ENCODE data around the gene ZNRF1. TPM values are rescaled to one million over a fixed set of nuclear protein-coding genes. Genes with fewer than 3 reads are reported as not detected.

ZNRF1 gene
- total RNA-seq, 1 donor from 2014 or later, result 26.8 TPM

DNA sequence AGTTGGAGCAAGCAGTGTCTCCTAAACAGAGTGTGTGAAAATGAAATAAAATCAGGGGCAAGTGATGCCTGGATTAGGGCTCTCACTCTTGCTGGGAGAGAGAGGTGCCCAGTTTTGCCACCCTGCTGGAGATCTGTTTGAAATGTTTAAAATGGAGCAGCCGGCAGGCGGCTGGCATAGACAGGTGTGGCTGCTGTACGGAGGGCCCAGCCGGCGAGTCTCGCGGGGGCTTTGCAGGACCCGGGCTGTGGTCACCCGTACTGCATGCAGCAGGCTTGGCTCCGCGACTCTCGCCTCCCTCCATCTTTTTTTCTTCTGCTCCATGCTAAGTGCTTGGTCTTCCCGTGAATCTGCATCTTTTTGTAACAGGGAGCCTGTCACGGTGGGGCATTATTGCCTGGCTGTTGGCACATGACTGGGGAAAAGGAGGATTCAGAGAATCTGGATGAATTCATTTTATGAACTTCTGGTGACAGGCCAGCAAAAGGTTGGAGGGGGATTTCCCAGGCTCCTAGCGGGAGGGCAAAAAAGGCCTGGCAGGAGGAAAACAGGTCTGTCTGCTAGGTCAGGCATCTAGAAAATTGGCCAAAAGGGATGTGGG, 1.8 kb downstream of the ZNRF1 start:
- H3K4me3 ChIP-seq (ENCODE audit: low read depth, low read length), result peak overlapping the region; percentile 76
- TF ChIP-seq, protein P1, sequence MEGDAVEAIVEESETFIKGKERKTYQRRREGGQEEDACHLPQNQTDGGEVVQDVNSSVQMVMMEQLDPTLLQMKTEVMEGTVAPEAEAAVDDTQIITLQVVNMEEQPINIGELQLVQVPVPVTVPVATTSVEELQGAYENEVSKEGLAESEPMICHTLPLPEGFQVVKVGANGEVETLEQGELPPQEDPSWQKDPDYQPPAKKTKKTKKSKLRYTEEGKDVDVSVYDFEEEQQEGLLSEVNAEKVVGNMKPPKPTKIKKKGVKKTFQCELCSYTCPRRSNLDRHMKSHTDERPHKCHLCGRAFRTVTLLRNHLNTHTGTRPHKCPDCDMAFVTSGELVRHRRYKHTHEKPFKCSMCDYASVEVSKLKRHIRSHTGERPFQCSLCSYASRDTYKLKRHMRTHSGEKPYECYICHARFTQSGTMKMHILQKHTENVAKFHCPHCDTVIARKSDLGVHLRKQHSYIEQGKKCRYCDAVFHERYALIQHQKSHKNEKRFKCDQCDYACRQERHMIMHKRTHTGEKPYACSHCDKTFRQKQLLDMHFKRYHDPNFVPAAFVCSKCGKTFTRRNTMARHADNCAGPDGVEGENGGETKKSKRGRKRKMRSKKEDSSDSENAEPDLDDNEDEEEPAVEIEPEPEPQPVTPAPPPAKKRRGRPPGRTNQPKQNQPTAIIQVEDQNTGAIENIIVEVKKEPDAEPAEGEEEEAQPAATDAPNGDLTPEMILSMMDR (conservative IDR thresholded peaks at IDR 0.05; ENCODE audit: low read depth, low read length), result no peak
- DNase-seq (ENCODE audit: low read depth), result no peak

DNA sequence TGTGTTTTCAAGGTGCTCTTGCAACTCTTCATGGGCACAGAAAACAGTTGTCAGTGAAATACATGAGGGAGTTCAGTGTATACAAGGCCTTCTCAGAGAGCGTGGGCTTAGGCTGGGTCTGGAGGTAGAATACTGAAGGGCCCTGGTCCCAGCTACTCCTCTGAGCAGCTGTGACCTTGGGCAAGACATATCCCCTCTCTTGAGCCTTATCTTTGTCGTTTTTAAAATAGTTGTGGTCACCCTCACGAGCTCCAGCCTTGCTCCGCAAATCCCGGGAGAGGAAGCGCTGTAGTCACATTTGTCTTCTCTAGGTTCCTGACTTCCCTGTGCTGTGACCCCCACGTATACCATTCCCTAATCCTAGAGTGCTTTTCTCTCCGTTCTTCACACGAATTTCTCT, 3.6 kb downstream of the ZNRF1 start:
- no peak for DNase-seq (ENCODE audit: low read depth)
- H3K4me3 ChIP-seq (ENCODE audit: low read depth, low read length), result no peak overlapping the region
- TF ChIP-seq, protein P1 (conservative IDR thresholded peaks at IDR 0.05; ENCODE audit: low read depth, low read length), result no peak

DNA sequence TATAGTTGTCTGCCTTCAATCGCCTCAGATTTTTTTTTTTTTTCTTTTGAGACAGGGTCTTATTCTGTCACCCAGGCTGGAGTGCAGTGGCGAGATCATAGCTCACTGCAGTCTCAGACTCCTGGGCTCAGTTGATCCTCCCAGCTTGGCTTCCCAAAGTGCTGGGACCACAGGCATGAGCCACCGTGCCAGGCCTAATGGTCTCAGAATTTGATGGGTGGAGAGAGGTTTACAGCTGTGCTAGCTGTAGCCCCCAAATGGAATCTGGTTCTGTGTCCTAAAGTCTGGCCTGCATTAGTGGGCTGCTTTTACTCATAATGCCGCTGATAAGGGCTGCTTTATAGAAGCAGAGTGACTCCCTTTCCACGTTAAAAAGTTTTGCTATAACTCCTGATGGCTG, 5.1 kb downstream of the ZNRF1 start:
- no peak overlapping the region for H3K4me3 ChIP-seq (ENCODE audit: low read depth, low read length)
- TF ChIP-seq, protein P1 (conservative IDR thresholded peaks at IDR 0.05; ENCODE audit: low read depth, low read length), result no peak
- DNase-seq (ENCODE audit: low read depth), result no peak

DNA sequence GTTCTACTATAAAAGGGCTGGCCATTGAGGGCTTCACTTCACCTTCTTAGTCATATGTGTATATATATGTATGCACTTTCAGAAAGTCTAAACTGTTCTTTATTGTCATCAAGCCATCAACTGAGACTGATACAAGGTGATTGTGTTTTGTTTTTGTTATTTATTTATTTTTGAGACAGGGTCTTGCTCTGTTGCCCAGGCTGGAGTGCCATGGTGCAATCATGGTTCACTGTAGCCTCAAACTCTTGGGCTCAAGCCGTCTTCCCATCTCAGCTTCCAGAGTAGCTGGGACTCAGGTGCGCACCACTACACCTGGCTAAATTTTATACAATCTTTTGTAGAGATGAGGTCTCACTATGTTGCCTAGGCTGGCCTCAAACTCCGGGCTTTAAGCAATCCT, 5.6 kb downstream of the ZNRF1 start:
- no peak overlapping the region for H3K4me3 ChIP-seq (ENCODE audit: low read depth, low read length)
- DNase-seq (ENCODE audit: low read depth), result no peak
- TF ChIP-seq, protein P1 (conservative IDR thresholded peaks at IDR 0.05; ENCODE audit: low read depth, low read length), result no peak

DNA sequence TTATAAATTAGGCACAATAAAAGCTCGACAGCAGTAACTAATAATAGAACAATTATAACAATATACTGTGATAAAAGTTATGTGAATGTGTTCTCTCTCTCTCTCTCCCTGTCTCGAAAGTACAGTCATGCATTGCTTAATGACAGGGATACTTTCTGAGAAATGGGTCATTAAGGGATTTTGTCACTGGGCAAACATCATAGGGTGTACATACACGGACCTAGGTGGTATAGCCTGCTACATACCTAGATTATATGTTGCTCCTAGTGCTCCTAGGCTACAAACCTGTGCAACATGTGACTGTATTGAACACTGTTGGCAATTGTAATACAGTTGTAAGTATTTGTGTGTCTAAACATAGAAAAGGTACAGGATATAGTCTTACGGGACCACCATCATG, 6.9 kb downstream of the ZNRF1 start:
- TF ChIP-seq, protein P1 (conservative IDR thresholded peaks at IDR 0.05; ENCODE audit: low read depth, low read length), result no peak
- no peak overlapping the region for H3K4me3 ChIP-seq (ENCODE audit: low read depth, low read length)
- DNase-seq (ENCODE audit: low read depth), result no peak

DNA sequence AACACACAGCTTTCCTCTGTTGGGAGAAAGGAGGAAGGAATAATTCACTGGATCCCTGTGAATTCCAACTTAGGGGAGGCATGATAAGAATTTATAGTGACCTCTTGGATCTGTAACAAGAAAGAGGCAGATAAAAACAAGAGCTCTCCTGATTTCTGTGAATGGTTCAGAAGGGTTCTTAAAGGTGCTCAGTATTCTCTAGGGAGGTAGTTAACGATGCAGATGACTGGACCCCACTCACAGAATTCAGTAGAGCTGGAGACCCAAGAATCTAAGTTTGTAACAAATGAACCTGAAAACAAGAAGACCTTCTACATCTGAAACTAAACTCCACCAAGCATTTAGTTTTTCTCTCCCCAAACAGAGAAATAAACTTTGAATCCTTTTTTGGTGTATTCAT, 8.6 kb downstream of the ZNRF1 start:
- no peak for DNase-seq (ENCODE audit: low read depth)
- TF ChIP-seq, protein P1 (conservative IDR thresholded peaks at IDR 0.05; ENCODE audit: low read depth, low read length), result no peak
- no peak overlapping the region for H3K4me3 ChIP-seq (ENCODE audit: low read depth, low read length)

DNA sequence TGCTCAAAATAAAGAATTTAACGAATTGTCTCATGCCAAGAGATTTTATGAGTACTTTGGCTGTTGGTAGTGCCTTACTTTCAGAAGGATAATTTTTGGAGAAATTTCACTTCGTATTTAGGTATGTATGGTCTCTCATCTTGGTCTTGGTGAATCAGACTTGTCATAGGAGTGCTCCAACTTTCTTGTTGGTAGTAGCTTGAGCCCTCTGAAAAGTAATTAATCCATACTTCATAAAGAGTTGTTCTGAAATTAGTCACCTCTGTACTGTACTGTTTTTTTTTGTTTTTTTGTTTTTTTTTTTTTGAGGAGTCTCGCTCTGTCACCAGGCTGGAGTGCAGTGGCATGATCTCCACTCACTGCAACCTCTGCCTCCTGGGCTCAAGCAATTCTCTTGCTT, 11.6 kb downstream of the ZNRF1 start:
- H3K4me3 ChIP-seq (ENCODE audit: low read depth, low read length), result no peak overlapping the region
- TF ChIP-seq, protein P1 (conservative IDR thresholded peaks at IDR 0.05; ENCODE audit: low read depth, low read length), result no peak
- DNase-seq (ENCODE audit: low read depth), result no peak
